Tibial nerve (tissue), 4 donors: ENCODE results near the gene PNO1.

Experiments
- EP300 ChIP-seq, 2 donors: sonication (generic); formaldehyde crosslinking; IDR thresholded peaks; one replicate each; pipeline ENCODE4 v1.6.1; 2017; ENCODE audit warnings: antibody characterized with exemption in 2 of 2, mild to moderate bottlenecking in 1 of 2
- POLR2A ChIP-seq, 2 donors: fragments of 450-650 bp; IDR thresholded peaks; one replicate each; pipeline ENCODE4 v1.6.1; 2017; ENCODE audit warnings: antibody characterized with exemption in 2 of 2, mild to moderate bottlenecking in 2 of 2, moderate library complexity in 2 of 2
- TF ChIP-seq, protein P1 (sequence below), 5 experiments: fragments of 200-600 bp in 3 of 5; fragments of 450-650 bp in 2 of 5; sonication (generic) in 3 of 5; IDR thresholded peaks; one replicate each; pipeline ENCODE4 v1.5.1; 2016 to 2019; ENCODE audit warnings: antibody characterized with exemption in 5 of 5, mild to moderate bottlenecking in 3 of 5, moderate library complexity in 2 of 5

DNA sequence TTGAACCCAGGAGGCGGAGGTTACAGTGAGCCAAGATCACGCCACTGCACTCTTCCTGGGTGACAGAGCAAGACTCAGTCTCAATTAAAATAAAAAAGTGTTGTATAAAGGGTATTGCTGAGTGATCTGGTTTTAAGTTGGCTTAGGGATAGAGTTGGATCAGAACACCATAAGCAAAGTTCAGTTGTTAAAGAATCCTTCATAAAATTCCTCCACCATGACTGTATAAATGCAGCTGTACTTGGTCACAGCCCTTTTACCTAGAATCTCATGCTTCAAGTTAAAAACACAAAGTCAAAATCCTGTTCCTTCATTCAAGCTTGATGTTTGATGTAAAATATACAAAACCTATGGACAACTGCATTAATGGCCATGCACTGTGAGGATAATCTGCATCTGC is 33.4 kb upstream of the PNO1 start:
- TF ChIP-seq, protein P1, sequence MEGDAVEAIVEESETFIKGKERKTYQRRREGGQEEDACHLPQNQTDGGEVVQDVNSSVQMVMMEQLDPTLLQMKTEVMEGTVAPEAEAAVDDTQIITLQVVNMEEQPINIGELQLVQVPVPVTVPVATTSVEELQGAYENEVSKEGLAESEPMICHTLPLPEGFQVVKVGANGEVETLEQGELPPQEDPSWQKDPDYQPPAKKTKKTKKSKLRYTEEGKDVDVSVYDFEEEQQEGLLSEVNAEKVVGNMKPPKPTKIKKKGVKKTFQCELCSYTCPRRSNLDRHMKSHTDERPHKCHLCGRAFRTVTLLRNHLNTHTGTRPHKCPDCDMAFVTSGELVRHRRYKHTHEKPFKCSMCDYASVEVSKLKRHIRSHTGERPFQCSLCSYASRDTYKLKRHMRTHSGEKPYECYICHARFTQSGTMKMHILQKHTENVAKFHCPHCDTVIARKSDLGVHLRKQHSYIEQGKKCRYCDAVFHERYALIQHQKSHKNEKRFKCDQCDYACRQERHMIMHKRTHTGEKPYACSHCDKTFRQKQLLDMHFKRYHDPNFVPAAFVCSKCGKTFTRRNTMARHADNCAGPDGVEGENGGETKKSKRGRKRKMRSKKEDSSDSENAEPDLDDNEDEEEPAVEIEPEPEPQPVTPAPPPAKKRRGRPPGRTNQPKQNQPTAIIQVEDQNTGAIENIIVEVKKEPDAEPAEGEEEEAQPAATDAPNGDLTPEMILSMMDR (IDR thresholded peaks at IDR 0.05): no peak
- TF ChIP-seq EP300 (IDR thresholded peaks at IDR 0.05) (no peak), POLR2A (IDR thresholded peaks at IDR 0.05) (no peak)
